GM12878 (cell line): ENCODE data around the gene AMMECR1. TPM values are rescaled to one million over a fixed set of nuclear protein-coding genes. Genes with fewer than 3 reads are reported as not detected.

Experiments
- ATAC-seq: fragments of 200-7000 bp; cut with Tn5 transposase; 3 replicates; pipeline ENCODE4 v1.9.1; 2020; ENCODE audit warnings: mild to moderate bottlenecking, moderate library complexity
- BruUV-seq: library from RNA; stranded (reverse); fragments of 400-500 nt; replicated peaks from 2 replicates; lab custom pipeline; 2021; lab: Mats Ljungman, UMichigan
- CTCF ChIA-PET: fragments of 300-600 bp; sonication (Branson Sonifier 250); formaldehyde crosslinking; extraction: SDS; loops from one replicate; lab custom pipeline; 2021; ENCODE audit warnings: inconsistent platforms; lab: Yijun Ruan, JAX
- POLR2A ChIA-PET: fragments of 350-600 bp; formaldehyde crosslinking; extraction: SDS; loops from one replicate; lab custom pipeline; 2021; ENCODE audit warnings: inconsistent platforms; lab: Charles Lee
- RAD21 ChIA-PET: fragments of 300-600 bp; sonication (Branson Sonifier 250); formaldehyde crosslinking; loops from one replicate; lab custom pipeline; 2023; ENCODE audit warnings: antibody characterized with exemption; ENCODE audit not compliant: unreplicated experiment; lab: Charles Lee
- SMC1A ChIA-PET: fragments of 300-600 bp; sonication (Branson Sonifier 250); formaldehyde crosslinking; loops from one replicate; lab custom pipeline; 2023; ENCODE audit not compliant: unreplicated experiment, uncharacterized antibody; lab: Charles Lee
- DNase-seq: peaks from one replicate; pipeline ENCODE4 v3.0.0-alpha.2; 2011; ENCODE audit warnings: low read depth, low spot score
- FAIRE-seq: peaks from 3 replicates; lab custom pipeline; 2011; peaks lifted over from hg19 to GRCh38; lab: Jason Lieb, UNC
- H2AFZ ChIP-seq: 2 replicates; pipeline ENCODE4 v1.6.0; 2011; ENCODE audit warnings: low read depth, low read length, control low read depth; ENCODE audit not compliant: control insufficient read depth
- H3K27ac ChIP-seq: 2 replicates; pipeline ENCODE4 v1.5.1; 2011; ENCODE audit warnings: control low read depth; ENCODE audit not compliant: control insufficient read depth, insufficient read depth
- H3K27me3 ChIP-seq, 2 experiments: replicated peaks in 1 of 2; 2 replicates each; pipeline versions ENCODE4 v1.6.0 to v1.6.1; 2011; ENCODE audit warnings: low read length in 1 of 2; ENCODE audit not compliant: control insufficient read depth in 2 of 2, insufficient read depth in 2 of 2
- H3K36me3 ChIP-seq, 2 experiments: 2 replicates each; pipeline ENCODE4 v1.5.1; 2011; ENCODE audit warnings: low read length in 1 of 2; ENCODE audit not compliant: control insufficient read depth in 2 of 2, insufficient read depth in 2 of 2
- H3K4me1 ChIP-seq: 2 replicates; pipeline ENCODE4 v1.6.1; 2011; ENCODE audit warnings: mild to moderate bottlenecking, low read length, moderate library complexity, mixed read lengths; ENCODE audit not compliant: control insufficient read depth, insufficient read depth
- H3K4me2 ChIP-seq: 2 replicates; pipeline ENCODE4 v1.6.0; 2011; ENCODE audit warnings: control low read depth; ENCODE audit not compliant: control insufficient read depth, insufficient read depth
- H3K4me3 ChIP-seq: fragments of 200-600 bp; sonication (generic); 2 replicates; pipeline ENCODE4 v1.5.1; 2016
- H3K79me2 ChIP-seq: 2 replicates; pipeline ENCODE4 v1.6.0; 2011; ENCODE audit warnings: low read length; ENCODE audit not compliant: control insufficient read depth, insufficient read depth
- H3K9ac ChIP-seq: 2 replicates; pipeline ENCODE4 v1.8.0; 2011; ENCODE audit warnings: low read length, control low read depth, mixed read lengths; ENCODE audit not compliant: control insufficient read depth, insufficient read depth
- H3K9me3 ChIP-seq: replicated peaks from 3 replicates; pipeline ENCODE4 v1.5.1; 2011; ENCODE audit warnings: mild to moderate bottlenecking, low read length; ENCODE audit not compliant: control insufficient read depth, insufficient read depth
- H4K20me1 ChIP-seq: 2 replicates; pipeline ENCODE4 v1.6.0; 2011; ENCODE audit not compliant: control insufficient read depth, insufficient read depth
- ATF2 ChIP-seq: IDR thresholded peaks from 2 replicates; pipeline ENCODE4 v1.6.1; 2012; ENCODE audit warnings: low read length, inconsistent platforms
- DPF2 ChIP-seq: fragments of 450-650 bp; IDR thresholded peaks from 2 replicates; pipeline ENCODE4 v1.6.1; 2017; ENCODE audit warnings: mild to moderate bottlenecking
- EED ChIP-seq: sonication (generic); IDR thresholded peaks from 2 replicates; pipeline ENCODE4 v1.6.1; 2016; ENCODE audit warnings: antibody characterized with exemption, low read depth
- FOS ChIP-seq: IDR thresholded peaks from 3 replicates; pipeline ENCODE4 v1.6.1; 2011; ENCODE audit warnings: borderline replicate concordance; ENCODE audit not compliant: insufficient read length; ENCODE audit errors: extremely low read depth
- GATAD2B ChIP-seq: fragments of 450-650 bp; conservative IDR thresholded peaks from 2 replicates; pipeline ENCODE4 v1.6.1; 2017; ENCODE audit warnings: low read depth, mild to moderate bottlenecking, moderate library complexity
- HCFC1 ChIP-seq: fragments of 150-350 bp; IDR thresholded peaks from 2 replicates; pipeline ENCODE4 v1.6.1; 2014; ENCODE audit warnings: low read length
- HDAC6 ChIP-seq: fragments of 200-600 bp; sonication (generic); IDR thresholded peaks from one replicate; pipeline ENCODE4 v1.8.0; 2017; ENCODE audit warnings: antibody characterized with exemption; ENCODE audit not compliant: unreplicated experiment
- NR2C1 ChIP-seq: fragments of 450-650 bp; IDR thresholded peaks from 2 replicates; pipeline ENCODE4 v1.6.1; 2017; ENCODE audit warnings: antibody characterized with exemption, mild to moderate bottlenecking, moderate library complexity
- NRF1 ChIP-seq: conservative IDR thresholded peaks from 2 replicates; pipeline ENCODE4 v1.6.1; 2011; ENCODE audit warnings: mild to moderate bottlenecking, low read depth, low read length, improper control_type of control experiment
- PBX3 ChIP-seq: IDR thresholded peaks from 2 replicates; pipeline ENCODE4 v1.6.1; 2011; ENCODE audit warnings: mild to moderate bottlenecking, low read depth, low read length, moderate library complexity; ENCODE audit not compliant: insufficient replicate concordance
- RAD51 ChIP-seq: fragments of 450-650 bp; IDR thresholded peaks from 2 replicates; pipeline ENCODE4 v1.6.1; 2016; ENCODE audit warnings: moderate library complexity, mild to moderate bottlenecking, inconsistent platforms
- SIX5 ChIP-seq: IDR thresholded peaks from 2 replicates; pipeline ENCODE4 v1.6.1; 2011; ENCODE audit warnings: mild to moderate bottlenecking, low read depth, low read length, moderate library complexity; ENCODE audit not compliant: severe bottlenecking
- SP1 ChIP-seq: IDR thresholded peaks from one replicate; pipeline ENCODE4 v1.6.1; 2011; ENCODE audit warnings: low read depth, low read length
- TBL1XR1 ChIP-seq: IDR thresholded peaks from 2 replicates; pipeline ENCODE4 v1.6.1; 2012; ENCODE audit warnings: low read depth, low read length, improper control_type of control experiment
- USF1 ChIP-seq: IDR thresholded peaks from 2 replicates; pipeline ENCODE4 v1.6.1; 2011; ENCODE audit warnings: borderline replicate concordance, low read depth, mild to moderate bottlenecking, moderate library complexity, mixed read lengths, low read length; ENCODE audit not compliant: insufficient read depth; ENCODE audit errors: extremely low read length
- ZNF207 ChIP-seq: fragments of 450-650 bp; IDR thresholded peaks from 2 replicates; pipeline ENCODE4 v1.6.1; 2014; ENCODE audit warnings: antibody characterized with exemption, mild to moderate bottlenecking, borderline replicate concordance
- ZNF592 ChIP-seq: fragments of 450-650 bp; IDR thresholded peaks from 2 replicates; pipeline ENCODE4 v1.6.1; 2017; ENCODE audit warnings: mild to moderate bottlenecking, moderate library complexity
- ZSCAN29 ChIP-seq: fragments of 450-650 bp; IDR thresholded peaks from 2 replicates; pipeline ENCODE4 v1.6.1; 2017; ENCODE audit warnings: mild to moderate bottlenecking, moderate library complexity
- WGBS: methylation state at CpG from one replicate; pipeline ENCODE4 v1.1.6; 2016; ENCODE audit warnings: low lambda C conversion rate; ENCODE audit not compliant: insufficient replicate concordance, insufficient coverage; ENCODE audit errors: missing lambda C conversion rate; 5-methylcytosine and 5-hydroxymethylcytosine counted together
- in situ Hi-C: fragments of 300-500 bp; cut with MboI; formaldehyde crosslinking; loops from 9 replicates; pipeline ENCODE4 v1.14.3; 2018; ENCODE audit warnings: mixed read lengths
- intact Hi-C: fragments of 100-400 bp; cut with micrococcal nuclease; formaldehyde crosslinking; loops from one replicate; pipeline ENCODE4 v1.14.2; 2022; ENCODE audit not compliant: unreplicated experiment
- polyA plus RNA-seq, 11 experiments: library from polyadenylated mRNA; depleted of rRNA in 4 of 11; unstranded in 6 of 11; stranded (reverse) in 5 of 11; fragments of >200 nt; fragmentation: Nextera tagmentation in 4 of 11; fragmentation: Illumina TruSeq in 1 of 11; extraction: Ambion mirVana in 4 of 11; extraction: Trizol in 1 of 11; gene quantifications; 1 replicate in 1 of 11; 2 replicates in 10 of 11; pipeline versions ENCODE4 v1.2.1 to v1.2.3, GENCODE V29; 2011 to 2016; ENCODE audit warnings: inconsistent platforms in 2 of 11, missing spikeins in 2 of 11, low read depth in 1 of 11
- total RNA-seq, 4 experiments: library from RNA; depleted of rRNA in 3 of 4; stranded (reverse); fragments of >200 nt in 3 of 4; fragmentation: Illumina TruSeq in 1 of 4; extraction: Trizol in 1 of 4; gene quantifications; 2 replicates each; pipeline versions ENCODE4 v1.2.1 to v1.2.3, GENCODE V29; 2013 to 2021

The AMMECR1 gene
- total and polyA plus RNA-seq, 10 of the 15 experiments (the other 5 are each of a cell fraction or from before 2014, with no cell fraction given) = 4.9 to 25.6 (median 10.7) TPM

GRCh38 chrX:110302975-110303374, 14.9 kb downstream of the AMMECR1 start (continued):
- no peak for TF ChIP-seq PBX3
- no peak for TF ChIP-seq SP1
- TF ChIP-seq TBL1XR1 = no peak
- TF ChIP-seq HCFC1 = no peak
- TF ChIP-seq ATF2 = no peak
- TF ChIP-seq DPF2 = no peak
- TF ChIP-seq HDAC6 = no peak
- TF ChIP-seq NRF1 = no peak

GRCh38 chrX:110301194-110301593, 16.7 kb downstream of the AMMECR1 start:
- in situ Hi-C loops = no loop called here
- Histone ChIP-seq H3K4me2 (no peak overlapping the region), H3K36me3 (no peaks in the 10 kb centered on the region), H3K27ac (no peak overlapping the region), H2AFZ (no peak overlapping the region), H3K4me1 (no peaks in the 10 kb centered on the region), H3K27me3 (no peaks in the 10 kb centered on the region), H3K4me3 (no peak overlapping the region), H3K9me3 (peaks cover 2% of the 10 kb centered on the region), H4K20me1 (no peaks in the 10 kb centered on the region), H3K9ac (no peak overlapping the region), H3K79me2 (no peaks in the 10 kb centered on the region; the same call in 1 of the 2 replicates)
- DNase-seq (no peak), FAIRE-seq (no peak), ATAC-seq (no peak)
- CTCF ChIA-PET = no interaction called here
- POLR2A ChIA-PET = no interaction called here
- SMC1A ChIA-PET = no interaction called here
- no TSS peak for BruUV-seq
- RAD21 ChIA-PET = no interaction called here
- 56% methylated on average over 1 of the region's 1 CpG for WGBS
- intact Hi-C loops = no loop called here
- TF ChIP-seq GATAD2B (no peak), FOS (no peak), DPF2 (no peak), ZNF592 (no peak), USF1 (no peak), EED (no peak), RAD51 (no peak), NR2C1 (no peak), SIX5 (no peak), ZNF207 (no peak), ZSCAN29 (no peak)
